ENCODE data around the gene PACRG.

The PACRG gene

GRCh38 chr6:163127587-163127986 is 399.8 kb downstream of the PACRG start:
- no peak overlapping the region for H3K4me3 ChIP-seq (ENCODE audit: low read depth, low read length)
- no peak for DNase-seq (ENCODE audit: low read depth)
- no peak for TF ChIP-seq CTCF (IDR thresholded peaks at IDR 0.05; ENCODE audit: insufficient read depth, low read depth, low read length, missing control alignments)

DNA sequence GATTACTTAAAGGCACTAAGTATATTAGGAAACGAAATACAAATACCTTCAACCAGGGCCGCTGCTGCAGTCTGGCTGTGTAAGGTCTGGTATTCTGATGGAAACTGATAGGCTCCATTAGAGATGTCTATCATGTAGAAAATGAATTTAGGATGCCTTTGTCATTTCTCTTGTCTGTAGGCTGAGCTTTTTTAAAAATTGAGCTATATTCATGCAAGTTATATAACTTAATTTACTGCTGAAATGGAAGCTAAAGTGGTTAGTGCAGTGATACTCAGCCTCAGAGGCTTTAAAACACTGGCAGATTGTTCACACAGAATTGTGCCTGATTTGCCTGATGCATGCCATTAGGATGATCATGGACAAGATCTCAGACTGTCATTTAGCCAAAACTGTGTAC is 400.6 kb downstream of the PACRG start:
- DNase-seq (ENCODE audit: low read depth), result no peak
- TF ChIP-seq CTCF (IDR thresholded peaks at IDR 0.05; ENCODE audit: insufficient read depth, low read depth, low read length, missing control alignments), result no peak
- no peak overlapping the region for H3K4me3 ChIP-seq (ENCODE audit: low read depth, low read length)

DNA sequence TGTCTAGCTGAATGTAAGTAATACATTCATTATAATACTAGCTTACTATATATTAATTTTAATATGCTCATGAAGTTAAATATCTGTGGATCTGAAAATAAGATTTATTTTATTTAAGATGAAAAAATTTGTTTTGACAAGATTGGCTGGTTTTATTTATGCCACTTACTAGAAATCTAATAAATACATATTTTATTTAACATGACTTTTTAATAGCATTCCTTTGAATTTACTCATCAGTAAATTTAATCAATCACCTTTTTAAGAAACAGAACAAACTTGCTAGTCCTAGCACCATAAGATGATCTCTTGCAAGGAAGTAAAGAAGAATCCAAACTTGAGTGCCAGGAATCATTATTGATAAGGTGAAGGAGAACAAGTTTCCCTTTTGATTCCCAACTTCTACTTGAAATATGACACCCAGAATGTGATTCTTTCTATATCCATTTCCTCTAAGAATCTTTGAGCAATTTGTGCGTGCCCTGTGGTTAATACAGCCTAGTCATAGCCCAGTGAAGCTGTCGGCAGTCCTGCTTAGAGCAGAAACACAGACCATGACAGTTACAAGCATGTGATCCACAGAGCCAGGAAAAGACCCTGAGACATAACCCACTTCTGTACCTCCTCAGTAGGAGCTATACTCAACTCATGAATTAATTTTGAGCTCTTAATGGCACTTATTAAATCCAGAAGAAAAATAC is 404.4 kb downstream of the PACRG start:
- DNase-seq (ENCODE audit: low read depth), result no peak
- H3K4me3 ChIP-seq (ENCODE audit: low read depth, low read length), result no peak overlapping the region
- no peak for TF ChIP-seq CTCF (IDR thresholded peaks at IDR 0.05; ENCODE audit: insufficient read depth, low read depth, low read length, missing control alignments)

DNA sequence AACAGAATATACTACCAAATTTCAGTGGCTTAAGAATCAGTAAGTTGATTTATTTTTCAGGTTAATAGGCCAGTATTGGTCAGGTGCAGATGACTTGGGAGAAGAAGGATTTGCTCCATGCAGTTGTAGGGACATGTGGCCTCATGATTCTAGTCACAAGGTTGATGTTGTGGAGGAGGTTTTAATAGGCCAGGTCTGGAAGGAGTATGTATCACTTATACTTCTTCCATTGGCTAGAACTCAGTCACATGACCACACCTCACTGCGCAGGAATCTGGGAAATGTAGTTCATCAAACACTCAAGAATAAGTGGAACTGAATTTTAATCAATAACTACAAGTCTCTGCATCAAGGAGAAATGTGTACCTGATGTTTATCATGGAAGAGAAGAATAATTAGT is 405.2 kb downstream of the PACRG start:
- H3K4me3 ChIP-seq (ENCODE audit: low read depth, low read length), result no peak overlapping the region
- no peak for DNase-seq (ENCODE audit: low read depth)
- TF ChIP-seq CTCF (IDR thresholded peaks at IDR 0.05; ENCODE audit: insufficient read depth, low read depth, low read length, missing control alignments), result no peak

DNA sequence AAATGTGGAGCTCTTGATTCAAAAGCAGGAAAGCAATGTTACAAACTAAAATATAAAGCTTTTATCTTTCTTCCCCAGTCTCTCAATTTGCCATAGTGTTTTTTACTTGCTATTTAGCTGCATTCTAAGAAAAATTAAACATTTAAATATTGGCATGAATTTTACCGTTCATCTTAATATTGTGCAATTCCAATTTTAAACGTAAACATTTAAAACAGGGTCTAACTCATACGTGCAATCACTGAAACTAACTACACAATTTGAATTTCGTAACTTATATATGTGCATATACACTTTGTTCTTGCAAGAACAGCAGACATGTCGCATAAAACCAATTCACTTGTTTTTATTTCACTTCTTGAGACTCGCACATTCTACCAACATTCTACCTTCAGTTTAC is 405.9 kb downstream of the PACRG start:
- no peak overlapping the region for H3K4me3 ChIP-seq (ENCODE audit: low read depth, low read length)
- no peak for DNase-seq (ENCODE audit: low read depth)
- no peak for TF ChIP-seq CTCF (IDR thresholded peaks at IDR 0.05; ENCODE audit: insufficient read depth, low read depth, low read length, missing control alignments)

DNA sequence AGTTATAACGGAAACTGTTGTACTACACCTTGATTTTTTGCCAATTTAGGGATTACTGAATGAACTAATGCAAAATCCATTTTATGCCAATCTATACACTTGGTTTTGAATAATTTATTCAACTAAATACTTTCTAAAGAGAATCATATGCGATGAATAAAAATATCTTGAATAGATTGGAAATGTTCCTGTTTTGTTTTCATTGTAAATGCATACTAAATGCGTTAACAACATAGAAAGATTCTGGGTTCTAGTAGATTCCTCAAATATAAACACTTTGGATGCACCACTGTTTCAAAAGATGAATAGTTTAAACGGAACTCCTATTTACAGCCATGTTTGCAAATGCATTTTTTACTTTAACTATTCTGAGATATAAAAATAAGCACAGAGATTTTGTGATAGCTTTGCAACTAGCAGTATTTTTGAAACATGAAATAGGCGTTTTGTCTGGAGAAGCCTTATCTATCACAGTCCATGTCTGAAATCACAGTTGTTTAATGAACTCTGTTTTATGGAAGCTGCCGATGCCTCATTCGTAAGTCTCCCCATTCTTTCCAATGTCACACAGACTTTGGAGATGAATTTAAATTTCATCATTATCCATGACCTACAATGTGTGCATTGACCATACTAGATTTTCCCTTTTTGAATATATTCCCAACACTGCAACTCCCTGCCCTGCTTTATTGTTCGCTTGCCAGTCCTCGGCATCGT is 409.1 kb downstream of the PACRG start:
- no peak for TF ChIP-seq CTCF (IDR thresholded peaks at IDR 0.05; ENCODE audit: insufficient read depth, low read depth, low read length, missing control alignments)
- no peak for DNase-seq (ENCODE audit: low read depth)

More for the DNA sequence above, 409.1 kb downstream of the PACRG start:
- no peak overlapping the region for H3K4me3 ChIP-seq (ENCODE audit: low read depth, low read length)
